HG03460 (cell line): ENCODE measurements around the gene NEBL.

ENCODE experiments used
- ATAC-seq: cut with Tn5 transposase; IDR thresholded peaks from one replicate; pipeline ENCODE4 v1.9.1; 2021; ENCODE audit not compliant: unreplicated experiment

Gene NEBL

DNA sequence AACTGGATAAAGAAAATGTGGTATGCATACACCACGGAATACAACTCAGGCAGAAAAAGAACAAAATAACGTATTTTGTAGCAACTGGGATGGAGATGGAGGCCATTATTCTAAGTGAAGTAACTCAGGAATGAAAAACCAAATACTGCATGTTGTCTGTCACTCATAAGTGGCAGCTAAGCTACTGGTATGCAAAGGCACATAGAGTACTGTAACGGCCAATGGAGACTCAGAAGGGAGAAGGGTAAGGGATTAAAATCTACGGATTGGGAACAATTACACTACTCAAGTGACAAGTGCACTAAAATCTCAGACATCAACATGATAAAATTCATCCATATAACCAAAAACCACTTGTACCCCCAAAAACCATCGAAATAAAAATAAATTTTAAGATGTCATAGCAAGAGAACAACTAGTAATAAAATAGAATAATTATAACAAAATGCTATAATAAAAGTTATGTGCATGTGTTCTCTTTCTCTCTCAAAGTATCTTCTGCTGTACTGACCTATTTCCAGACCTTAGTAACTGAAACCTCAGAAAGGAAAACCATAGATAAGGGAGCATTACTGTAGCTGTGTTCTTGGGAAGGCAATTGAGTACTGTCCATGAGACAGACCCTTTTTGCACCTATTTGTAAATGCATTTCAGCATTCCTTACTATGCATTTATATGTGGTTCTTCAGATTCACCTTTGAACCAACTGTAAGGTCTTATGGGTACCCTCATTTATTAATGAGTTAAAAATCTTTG, 6.7 kb upstream of the NEBL start:
- no peak for ATAC-seq

DNA sequence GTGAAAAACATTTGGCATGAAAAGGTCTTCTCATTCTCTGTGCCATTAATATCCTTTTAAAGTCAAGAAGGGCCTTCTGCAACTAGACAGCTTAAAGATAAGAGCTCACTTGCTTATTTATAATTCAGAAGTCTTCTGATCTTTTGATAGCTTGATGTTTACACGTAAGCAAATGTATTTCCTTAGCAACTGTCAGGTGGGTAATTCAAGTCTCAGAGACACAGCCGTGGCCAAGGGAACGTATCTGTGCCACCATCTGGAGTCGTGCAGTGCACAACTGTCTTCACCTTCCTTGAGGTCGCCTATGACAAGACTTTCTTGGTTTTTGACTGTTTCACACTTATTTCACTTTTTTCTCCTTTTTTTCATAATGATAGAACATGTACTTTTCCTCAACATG, 4.0 kb upstream of the NEBL start:
- ATAC-seq: no peak

DNA sequence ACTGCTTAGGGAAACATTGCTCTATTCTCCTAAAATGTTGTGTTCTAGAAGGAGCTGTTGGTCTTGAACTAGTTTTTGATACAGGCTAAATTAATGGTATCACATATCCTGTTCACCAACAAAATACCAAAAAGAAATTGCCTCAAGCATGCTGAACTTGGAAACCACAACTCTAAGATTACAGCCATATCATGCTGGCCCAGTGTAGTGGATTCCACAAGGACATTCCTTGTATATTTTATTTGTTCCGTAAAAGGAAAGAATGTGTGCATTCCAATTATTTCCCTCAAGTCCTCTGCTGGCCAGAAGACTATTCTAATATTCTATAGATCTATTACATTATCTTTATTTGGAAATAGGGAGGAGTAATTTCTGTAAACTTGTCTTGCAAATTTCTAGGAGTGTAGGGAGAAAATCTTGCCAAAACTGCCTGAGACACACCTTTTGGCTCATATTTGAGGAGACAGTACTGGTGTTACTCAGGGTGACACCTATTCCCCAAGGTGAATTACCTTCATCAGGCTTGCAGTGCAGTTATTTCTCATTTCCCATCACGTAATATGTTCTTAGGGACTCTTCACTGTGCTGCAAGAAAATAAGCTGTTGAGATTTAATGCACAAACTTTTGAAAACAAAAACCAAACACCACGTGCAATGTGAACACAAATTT, 1.9 kb upstream of the NEBL start:
- ATAC-seq: no peak

DNA sequence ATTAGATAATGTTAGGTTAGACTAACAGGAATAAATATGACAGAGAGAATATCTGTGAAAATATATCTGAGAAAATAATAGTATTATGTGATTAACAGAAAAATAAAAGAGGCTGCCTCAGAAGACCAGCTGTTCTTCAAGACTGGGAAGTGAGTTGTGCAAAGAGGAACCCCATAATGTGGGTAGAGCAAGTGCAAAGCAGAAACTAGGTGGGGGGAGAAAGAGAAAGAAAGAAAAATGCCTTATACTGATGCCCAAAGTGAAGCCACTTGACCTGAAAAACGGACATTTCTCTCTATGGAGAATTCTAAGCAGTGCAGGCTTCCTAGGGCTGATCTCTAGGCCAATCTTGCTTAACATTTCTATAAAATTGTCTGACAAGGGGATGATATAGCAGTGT, 3.8 kb downstream of the NEBL start:
- no peak for ATAC-seq

DNA sequence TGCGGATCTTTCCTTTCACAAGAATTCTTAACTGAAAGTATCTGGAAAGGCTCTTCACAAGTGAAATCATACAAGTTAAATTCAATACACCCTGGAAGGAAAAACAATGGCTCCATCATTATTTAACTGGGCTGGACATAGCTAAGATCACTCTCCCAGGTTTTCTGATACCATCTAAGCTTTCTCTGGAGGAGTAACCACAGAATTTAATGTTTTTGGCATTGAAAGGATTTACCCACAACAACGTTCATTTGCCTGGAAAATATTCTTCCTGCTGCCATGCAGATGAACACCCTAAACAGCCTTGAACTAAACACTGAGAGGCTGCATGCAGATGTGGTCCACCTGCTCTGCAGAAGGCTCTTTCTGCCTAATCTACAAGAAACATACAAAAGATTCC, 4.3 kb downstream of the NEBL start:
- ATAC-seq: no peak

DNA sequence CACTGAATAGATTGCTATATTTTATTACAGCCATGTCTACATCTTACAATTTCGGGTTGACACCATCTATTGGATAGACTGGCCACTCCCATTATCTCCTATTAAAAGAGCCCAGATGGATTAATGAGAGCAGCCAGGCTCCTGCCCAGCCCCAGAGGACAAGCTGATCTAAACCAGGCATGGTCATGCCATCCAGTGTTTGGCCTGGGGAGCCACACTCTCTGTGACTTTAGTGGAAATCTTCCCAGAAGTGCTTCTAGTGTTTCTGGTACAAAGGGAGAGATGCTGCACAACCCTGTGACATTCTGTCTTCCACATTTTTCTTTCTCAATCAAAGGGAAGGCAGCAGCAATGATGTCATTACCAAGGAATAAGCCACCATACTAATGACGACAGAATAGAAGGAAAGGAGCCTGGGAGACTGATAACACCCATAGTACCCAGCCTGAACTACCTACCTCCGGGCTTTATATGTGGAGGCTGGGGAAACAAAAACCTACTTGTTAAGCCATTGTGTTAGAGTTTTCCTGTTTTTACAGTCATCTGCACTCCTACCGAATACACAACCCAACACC, 5.0 kb downstream of the NEBL start:
- ATAC-seq: no peak

DNA sequence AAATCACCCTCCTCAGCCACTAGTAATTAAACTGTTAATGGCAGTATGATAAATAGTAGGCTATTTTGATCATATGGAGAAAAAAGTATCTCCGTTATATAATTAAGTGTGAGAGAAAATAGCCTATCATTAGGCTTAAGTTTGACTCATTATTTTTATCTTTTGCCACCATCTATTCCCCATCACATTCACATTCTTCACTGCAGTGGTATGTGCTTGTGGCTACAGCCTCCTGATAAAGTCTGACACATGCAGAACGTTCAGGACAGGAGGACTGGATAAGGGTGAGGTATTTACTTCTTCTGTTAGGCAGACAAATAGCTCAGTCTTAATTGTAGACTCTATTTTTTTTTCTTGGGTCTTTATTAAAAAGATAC, 5.8 kb downstream of the NEBL start:
- ATAC-seq: no peak

DNA sequence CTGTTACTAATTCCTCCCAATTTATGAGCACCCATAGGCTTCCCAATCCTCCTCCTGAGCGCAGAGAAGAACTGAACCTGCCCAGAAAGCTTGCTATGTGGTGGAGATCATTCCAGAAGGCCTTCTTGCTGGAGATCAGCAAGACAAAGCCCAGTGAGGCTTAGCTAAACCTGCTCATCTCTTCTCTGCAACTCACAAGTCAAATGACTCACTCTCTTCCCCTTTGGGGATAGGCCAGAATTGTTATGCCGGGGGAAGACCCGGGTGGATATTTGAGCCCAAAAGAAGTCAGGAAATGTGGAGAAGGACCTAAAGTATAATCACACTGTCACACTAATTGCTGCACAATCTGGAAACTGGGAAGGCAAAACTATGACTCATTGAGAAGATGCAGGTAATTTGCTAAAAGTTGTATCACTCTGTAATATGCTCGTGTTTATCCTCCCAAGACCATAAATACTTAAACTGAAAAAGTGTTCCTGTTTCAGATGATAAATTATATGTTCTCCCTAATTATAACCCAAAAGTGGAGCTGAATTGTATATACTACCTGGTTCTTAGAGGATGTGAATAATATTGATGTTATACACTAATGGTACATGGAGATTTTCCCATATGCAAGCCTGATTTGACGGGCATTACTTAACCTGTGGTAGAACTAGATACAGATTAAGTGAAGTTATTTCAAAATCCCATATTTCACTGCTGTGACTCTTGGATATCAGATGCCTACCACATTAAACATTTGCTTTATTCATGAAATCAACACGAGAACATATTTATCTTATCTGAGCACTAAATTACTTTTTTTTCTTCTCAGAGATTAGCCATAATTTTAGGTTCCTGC, 6.4 kb downstream of the NEBL start:
- no peak for ATAC-seq

DNA sequence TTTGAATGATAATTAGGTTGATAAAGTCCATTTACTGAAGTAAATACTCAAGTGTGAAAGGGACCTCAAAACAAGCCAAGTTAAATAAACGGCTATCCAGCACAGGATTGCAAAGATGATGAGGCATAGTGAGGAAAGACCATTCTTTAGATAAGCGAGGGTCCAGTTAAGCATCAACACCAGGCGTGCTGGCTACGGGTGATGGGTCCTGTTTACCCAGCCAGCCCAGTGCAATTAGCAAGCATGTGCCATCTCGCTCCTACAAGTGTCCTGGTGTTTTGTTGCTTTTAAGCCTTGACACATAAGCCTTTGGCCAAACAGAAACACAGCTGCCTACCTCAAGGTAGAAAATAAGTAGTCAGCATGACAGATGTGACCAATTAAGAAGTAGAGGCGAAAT, 7.1 kb downstream of the NEBL start:
- ATAC-seq: no peak

DNA sequence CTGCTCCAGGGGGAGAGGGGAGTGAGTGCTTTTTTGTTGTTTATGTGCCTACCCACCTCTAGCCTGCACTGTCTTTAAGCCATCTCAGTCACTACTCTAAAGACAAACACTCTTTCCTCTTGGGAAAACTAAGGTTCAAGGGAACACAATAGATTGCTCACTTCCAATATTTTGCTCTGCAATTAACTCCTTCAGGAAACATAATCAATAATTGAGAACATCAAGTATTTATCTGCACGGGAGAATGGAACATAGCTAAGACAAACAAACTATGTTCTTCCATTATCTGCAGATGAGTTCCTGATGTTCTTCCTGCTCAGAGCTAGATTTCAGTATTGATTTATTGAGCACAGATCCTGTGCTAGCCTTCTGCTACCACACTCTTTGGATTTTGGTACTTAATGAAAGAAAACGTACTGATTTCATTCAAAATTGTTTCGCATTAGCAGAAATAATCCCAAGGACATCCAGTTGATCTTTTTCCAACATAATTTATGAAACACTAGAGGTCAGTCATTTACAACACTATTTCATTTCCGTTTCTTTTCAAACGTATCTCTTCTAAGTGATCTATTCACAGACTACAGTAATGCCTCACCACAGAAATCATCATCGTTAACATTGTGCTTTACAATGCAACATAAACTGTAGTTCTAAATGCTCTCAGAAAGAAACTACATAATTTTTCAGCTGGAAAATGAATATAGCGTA, 8.3 kb downstream of the NEBL start:
- no peak for ATAC-seq

DNA sequence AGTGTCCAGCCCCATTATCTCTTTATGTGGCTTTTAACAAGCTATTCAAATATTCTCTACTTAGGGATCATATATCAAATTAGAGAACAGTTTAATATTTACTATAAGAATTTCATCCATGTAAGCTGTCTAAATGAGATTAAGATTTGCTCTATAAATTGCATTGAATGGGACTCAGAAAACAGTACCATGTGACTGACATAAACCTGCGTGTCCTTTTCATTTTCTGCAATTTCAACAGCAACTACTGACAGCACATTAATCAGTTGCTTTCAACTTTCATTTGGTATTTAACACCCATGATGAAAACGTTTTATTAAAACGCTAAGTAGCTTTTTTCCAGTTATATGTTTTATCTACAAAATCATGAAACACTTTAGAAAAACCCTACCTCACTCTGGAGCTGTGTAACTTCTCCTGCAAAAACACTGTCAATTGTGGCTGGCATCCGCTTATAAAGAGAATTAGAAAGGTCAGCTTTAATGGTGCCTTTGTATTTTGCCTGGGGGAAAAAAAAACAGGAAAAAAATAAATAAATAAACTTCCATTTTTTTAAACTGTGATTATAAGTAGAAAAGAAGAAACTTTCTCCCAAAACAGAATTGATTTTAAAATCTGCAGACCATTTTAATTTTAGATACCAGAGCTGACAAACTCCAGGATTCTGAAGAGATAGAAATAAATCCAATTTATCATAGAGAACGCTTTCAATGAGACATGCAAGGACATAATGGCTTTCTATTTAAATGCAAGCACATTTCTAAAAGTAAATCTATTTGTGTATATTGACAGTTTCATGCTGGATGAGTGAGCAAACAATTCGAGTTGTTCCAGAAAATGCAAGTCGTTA, 9.2 kb downstream of the NEBL start:
- ATAC-seq: no peak

DNA sequence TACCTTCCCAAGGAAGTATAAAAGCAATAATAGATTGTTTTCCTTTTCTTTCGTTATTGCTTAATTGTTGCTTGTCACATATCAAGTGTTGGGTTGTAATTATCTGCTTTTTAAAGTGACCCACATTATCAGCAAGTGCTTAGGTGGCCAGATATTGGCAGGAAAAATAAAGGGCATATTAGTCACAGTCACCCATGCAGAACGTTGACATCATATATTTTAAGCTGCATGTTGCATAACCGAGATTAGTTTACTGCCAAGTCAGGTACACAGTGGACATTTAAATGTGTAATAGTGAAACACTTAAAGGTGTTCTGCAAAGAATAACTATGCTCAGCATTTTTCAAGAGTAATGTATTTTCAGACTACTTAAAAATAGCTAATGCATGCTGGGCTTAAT, 11.4 kb downstream of the NEBL start:
- no peak for ATAC-seq

DNA sequence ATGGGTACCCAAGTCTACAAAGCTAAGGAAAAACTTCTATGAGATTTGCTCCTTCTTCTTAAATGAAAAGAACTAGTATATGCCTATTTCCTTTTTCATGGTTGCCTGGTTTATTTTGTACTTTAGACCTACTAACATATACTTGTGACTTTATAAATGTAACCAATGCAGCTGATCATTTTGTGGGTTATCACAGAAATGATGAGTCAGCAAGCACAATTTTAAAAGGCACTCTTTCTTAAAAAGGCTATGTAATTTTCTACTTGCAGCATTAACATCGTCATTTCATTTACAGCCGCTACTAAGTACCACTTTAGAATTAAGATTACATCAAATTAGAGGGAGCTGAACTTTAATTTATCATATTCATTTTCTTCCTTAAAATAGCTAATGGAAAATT, 13.6 kb downstream of the NEBL start:
- no peak for ATAC-seq

DNA sequence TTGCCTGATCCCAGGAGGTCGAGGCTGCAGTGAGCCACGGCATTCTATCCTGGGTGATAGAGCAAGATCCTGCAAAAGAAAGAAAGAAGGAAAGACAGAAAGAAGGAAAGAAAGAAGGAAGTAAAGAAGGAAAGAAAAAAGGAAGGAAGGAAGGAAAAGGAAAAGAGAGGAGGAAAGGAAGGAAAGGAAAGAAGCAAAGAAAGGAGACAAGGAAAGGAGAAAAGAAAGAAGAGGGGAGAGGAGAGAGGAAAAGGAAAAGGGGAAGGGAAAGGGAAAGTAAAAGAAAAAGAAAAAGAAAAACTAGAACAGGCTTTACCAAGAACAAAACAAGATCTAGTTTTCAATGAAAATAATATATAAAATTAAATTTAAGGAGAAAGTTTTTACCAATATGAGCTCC, 15.0 kb downstream of the NEBL start:
- no peak for ATAC-seq

DNA sequence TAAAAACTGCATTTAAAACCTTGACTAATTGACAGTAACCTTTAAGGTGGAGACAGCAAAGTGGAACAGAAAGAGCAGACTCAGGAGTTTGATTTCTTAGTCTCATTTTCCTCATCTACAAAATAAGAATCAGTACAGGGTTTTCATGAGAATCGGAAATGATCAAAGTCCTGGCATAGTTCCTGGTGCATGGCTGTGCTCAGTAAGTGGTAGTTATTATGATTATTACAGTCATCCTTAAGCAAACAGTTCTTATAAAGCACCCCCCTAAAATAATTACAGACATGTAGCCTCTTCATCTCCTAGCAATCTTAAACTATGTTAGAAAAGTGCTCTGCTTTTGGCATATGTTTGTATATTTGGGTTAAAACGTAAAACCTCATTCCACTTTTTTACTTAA, 18.0 kb downstream of the NEBL start:
- no peak for ATAC-seq

DNA sequence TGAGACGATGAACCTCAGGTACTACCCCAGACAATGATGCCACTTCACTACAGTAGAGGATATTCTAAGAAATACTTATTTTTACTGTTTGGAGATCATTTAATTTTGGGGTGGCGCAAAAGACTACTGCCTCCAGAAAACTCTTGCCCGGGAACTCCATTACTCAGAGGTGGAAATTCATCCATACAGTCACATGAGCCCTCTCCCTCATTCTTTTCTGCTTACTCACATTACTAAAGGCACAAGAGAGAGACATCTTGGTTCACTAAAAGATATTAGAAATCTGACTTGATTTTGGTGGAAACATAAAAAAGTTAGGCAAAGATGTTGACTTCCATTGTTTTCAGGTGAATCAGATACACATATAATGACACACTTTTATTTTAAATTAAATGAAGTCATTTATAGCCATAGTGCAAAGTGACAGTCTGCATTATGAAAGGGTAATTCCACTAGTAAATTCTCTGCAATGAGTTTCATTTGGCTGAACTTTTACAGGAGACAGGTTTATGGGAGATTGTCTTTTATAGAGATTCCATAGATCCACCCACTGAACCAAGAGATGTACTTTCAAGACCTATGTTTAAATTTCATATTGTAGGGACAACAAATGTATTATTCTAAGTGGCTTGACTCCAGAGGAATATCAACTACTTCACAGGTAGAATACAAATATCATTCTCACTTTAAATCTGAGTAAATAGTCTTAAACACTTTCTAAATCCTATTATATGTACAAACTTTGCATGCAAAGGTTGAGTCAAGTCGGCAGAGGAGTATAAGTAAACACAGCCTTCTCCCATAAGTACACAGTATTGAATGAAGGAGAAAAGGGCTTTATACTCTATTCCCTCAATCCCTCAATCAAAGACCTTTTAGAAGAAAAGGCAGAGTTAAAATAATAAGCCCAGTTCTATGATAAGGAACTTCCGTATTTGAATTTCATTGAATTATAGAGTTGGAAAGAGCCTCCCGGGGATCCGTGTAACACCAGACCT, 18.8 kb downstream of the NEBL start:
- no peak for ATAC-seq

DNA sequence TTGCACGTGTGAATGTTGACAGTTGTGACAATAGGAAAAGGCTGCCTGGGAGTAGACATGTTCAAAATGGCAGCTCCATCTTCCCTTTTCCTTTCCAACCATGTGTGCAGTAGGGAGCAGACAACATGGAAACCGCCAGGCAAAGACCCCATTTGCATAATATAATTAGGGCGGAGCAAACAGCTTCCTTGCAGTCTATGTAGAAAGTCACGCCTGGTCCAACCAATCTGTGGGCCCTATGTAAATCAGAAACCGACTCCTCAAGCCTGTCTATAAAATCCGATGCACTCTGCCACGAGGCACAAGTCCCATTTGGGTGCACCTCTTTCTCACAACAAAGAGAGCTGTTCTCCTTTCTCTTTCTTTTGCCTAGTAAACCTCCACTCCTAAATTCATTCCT, 19.6 kb downstream of the NEBL start:
- ATAC-seq: no peak

DNA sequence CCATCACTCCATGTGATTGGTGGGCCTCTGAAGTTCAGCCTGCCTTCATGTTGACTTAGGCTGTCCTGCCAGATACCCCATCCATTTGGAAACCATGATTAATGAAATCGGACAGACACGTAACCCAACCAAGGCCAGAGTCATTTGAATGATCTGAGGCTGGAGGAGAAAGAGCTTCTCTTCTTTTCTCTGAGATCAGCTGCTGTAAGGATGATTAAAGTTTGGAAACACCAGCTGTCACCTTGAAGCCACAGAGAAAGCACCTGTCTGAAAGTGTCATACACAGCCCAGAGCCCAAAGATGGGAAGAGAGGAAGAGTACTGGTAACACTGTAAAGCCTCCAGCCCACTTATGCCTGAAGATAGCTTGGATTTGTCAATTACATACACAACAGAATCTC, 22.9 kb downstream of the NEBL start:
- ATAC-seq: no peak

DNA sequence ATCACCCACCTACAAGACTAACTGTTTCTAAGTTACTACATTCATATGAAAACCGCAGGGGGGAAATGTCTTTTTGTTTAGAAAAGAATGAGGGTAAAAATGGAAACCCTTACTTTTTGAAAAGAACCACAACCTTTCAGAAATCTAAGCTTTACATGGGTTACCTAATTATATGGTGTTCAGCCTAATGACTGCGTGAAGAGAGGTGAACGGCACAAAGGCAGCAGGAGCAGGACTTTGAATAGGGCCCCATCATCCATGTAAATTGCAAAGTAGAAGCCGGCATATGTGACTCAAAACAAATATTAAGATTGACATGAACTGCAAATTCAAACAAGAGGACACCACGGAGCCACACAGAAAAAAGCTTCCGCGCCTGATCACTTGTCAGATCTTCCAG, 25.1 kb downstream of the NEBL start:
- ATAC-seq: no peak
